Fibroblast of villous mesenchyme (primary cell): ENCODE results near the gene KLF17. TPM values are rescaled to one million over a fixed set of nuclear protein-coding genes. Genes with fewer than 3 reads are reported as not detected.

ENCODE experiments used
- DNase-seq: peaks from one replicate; pipeline ENCODE4 v3.0.0-alpha.2; 2010; ENCODE audit warnings: low read depth
- H3K4me3 ChIP-seq: 2 replicates; pipeline ENCODE4 v1.5.1; 2011; ENCODE audit warnings: low read depth, mild to moderate bottlenecking, low read length
- total RNA-seq: library from RNA; depleted of rRNA; stranded (reverse); fragments of >200 nt; gene quantifications from 2 replicates; pipeline ENCODE4 v1.2.3, GENCODE V29; 2012
- TF ChIP-seq, protein P1 (sequence below): IDR thresholded peaks from 2 replicates; pipeline ENCODE4 v1.5.1; 2012; ENCODE audit warnings: low read depth, mild to moderate bottlenecking, low read length; ENCODE audit not compliant: insufficient read depth

KLF17 gene
- total RNA-seq, 1 donor = under 0.01 TPM

DNA sequence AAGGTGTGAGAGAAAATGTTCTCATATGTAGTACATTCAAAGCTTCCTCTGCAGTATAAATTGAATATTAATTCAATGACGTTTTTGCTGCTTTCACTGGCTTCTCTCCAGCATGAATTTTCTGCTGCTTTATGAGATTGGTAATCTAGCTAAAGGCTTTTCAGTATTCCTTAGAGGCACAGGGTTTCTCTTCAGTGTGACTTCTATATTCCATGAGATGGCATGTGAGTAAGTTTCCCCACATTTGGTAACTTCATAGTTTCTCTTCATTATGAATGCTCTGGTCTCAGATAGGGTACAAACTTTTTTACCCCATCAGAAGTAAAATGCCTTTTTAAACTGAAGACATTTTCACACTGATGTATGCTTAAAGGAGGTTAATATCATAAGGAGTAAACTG, 33.2 kb downstream of the KLF17 start:
- TF ChIP-seq, protein P1, sequence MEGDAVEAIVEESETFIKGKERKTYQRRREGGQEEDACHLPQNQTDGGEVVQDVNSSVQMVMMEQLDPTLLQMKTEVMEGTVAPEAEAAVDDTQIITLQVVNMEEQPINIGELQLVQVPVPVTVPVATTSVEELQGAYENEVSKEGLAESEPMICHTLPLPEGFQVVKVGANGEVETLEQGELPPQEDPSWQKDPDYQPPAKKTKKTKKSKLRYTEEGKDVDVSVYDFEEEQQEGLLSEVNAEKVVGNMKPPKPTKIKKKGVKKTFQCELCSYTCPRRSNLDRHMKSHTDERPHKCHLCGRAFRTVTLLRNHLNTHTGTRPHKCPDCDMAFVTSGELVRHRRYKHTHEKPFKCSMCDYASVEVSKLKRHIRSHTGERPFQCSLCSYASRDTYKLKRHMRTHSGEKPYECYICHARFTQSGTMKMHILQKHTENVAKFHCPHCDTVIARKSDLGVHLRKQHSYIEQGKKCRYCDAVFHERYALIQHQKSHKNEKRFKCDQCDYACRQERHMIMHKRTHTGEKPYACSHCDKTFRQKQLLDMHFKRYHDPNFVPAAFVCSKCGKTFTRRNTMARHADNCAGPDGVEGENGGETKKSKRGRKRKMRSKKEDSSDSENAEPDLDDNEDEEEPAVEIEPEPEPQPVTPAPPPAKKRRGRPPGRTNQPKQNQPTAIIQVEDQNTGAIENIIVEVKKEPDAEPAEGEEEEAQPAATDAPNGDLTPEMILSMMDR = no peak
- H3K4me3 ChIP-seq = no peak overlapping the region
- DNase-seq = no peak

DNA sequence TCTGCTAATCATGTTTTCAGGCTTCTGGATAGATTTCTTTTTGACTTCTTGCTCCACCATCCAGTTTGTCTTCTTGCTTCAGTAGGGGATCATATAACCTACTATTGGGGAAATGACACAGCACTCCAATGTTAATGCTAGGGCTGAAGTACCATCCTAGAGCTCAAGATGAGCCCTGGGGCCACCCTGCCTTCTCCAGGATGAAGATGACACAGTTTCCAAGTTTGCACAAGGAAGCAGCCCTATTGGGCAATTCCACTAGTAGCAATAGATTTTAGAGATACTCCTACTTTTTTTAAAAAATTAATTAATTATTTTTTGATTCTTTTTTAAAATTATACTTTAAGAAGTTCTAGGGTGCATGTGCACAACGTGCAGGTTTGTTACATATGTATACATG, 34.1 kb downstream of the KLF17 start:
- no peak overlapping the region for H3K4me3 ChIP-seq
- DNase-seq = no peak
- TF ChIP-seq, protein P1 = no peak

DNA sequence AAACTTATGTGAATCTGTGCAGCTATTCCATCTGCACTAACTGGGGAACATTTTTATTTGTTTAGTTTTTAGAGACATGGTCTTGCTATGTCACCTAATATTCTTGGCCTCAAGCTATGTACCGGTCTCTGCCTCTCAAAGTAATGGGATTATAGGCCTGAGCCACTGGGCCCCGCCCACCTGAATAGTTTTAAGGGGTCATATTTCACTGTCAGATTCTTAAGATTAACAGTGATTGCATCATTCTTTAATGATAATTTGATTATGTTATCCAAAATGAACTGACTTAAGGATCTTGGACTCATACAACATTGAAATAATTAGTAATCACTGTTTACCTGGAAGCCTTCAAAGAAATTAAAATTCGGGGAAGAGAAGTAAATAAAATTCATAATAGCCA, 35.4 kb downstream of the KLF17 start:
- H3K4me3 ChIP-seq = no peak overlapping the region
- TF ChIP-seq, protein P1 = no peak
- no peak for DNase-seq

DNA sequence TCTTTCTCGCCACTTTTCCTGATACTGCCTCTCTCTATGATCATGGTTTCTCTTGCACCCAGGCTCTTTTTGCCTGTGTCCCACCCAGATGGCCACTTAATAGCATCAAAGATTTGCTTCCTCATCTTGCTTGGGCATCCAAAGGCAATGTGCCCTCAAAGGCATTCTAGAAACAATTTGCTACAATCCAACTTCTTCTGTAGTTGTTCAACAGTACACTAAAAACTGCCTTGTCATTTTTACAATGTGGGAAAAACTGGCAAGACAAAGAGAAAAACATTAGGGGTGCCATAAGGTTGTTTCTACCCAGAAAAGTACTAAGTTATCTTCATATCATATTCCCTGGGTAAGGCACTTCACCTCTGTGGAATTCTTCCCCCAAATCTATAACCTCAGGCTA, 39.3 kb downstream of the KLF17 start:
- TF ChIP-seq, protein P1 = no peak
- DNase-seq = no peak

DNA sequence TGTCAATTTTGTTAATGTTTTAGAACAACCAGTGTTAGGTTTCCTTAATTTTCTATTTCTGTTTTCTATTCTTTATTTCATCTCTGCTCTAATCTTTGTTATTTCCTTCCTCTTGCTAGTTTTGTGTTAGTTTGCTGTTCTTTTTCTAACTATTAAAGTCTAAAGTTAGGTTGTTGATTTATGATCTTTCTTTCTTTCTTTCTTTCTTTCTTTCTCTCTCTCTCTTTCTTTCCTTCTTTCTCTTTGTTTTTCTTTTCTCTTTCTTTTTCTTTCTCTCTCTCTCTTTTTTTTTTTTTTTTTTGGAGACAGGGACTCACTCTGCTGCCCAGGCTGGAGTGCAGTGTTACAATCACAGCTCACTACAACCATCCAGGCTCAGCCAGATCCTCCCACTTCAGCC, 40.2 kb downstream of the KLF17 start:
- DNase-seq = no peak
- TF ChIP-seq, protein P1 = no peak

More for the DNA sequence above, 39.3 kb downstream of the KLF17 start:
- H3K4me3 ChIP-seq = no peak overlapping the region

DNA sequence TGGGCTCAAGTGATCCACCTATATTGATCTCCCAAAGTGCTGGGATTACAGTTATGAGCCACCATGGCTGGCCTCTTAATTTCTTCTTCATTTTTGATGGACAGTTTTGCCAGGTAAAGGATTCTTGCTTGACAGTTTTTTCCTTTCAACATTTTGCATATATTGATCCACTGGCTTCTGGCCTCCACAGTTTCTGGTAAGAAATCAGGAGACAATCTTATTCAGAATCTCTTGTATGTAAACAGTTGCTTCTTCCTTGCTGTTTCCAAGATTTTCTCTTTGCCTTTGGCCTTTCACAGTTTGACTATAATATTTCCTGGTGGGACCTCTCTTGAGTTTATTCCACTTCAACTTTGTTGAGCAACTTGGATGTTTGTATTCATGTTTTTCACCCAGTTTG, 42.9 kb downstream of the KLF17 start:
- H3K4me3 ChIP-seq = no peak overlapping the region
- no peak for DNase-seq
- TF ChIP-seq, protein P1 = no peak

More for the DNA sequence above, 40.2 kb downstream of the KLF17 start:
- H3K4me3 ChIP-seq = no peak overlapping the region

DNA sequence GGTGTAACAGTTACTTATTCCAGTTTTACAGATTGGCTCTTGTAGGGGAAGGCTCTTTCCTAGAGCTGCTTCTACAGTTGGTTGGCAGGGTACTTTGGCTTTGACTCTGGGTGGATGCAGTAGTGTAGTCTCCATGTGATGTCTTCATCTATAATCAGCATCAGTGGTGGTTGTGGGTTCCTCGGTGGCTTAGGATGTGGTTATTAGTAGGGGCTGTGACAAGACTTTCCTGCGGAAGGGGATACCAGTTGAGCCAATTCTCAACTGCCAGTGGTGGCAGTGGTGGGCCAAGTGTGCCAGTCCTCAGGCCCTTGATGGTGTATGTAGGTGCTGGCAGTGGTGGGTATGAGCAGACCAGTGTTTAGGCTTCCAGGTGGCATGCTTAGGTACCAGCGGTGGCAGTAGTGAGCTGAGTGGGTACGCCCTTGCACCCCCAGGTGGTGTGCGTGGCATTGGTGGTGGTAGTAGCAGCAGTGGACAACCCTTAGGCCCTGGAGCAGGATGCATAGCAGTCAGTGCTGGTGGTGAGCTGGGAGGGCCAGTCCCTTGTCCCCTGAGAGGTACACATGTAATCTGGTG, 50.0 kb downstream of the KLF17 start:
- H3K4me3 ChIP-seq = no peak overlapping the region
- TF ChIP-seq, protein P1 = no peak
- no peak for DNase-seq
